CD14-positive monocyte (primary cell): ENCODE results near the gene GTPBP6. TPM values are rescaled to one million over a fixed set of nuclear protein-coding genes. Genes with fewer than 3 reads are reported as not detected.

Experiments
- DNase-seq, 3 donors: peaks; one replicate each; pipeline ENCODE4 v3.0.0-alpha.2; 2011 to 2022
- H2AFZ ChIP-seq: 2 replicates; pipeline ENCODE4 v1.6.0; 2012; ENCODE audit warnings: mild to moderate bottlenecking, low read depth, low read length, inconsistent platforms; ENCODE audit not compliant: insufficient read depth, poor library complexity, severe bottlenecking
- H3K27ac ChIP-seq, 2 donors: 1 replicate in 1 of 2; 2 replicates in 1 of 2; pipeline ENCODE4 v1.5.1; 2012 to 2013; ENCODE audit warnings: low read length in 2 of 2, control low read depth in 1 of 2, inconsistent platforms in 1 of 2, low read depth in 1 of 2, mild to moderate bottlenecking in 1 of 2
- H3K27me3 ChIP-seq, 2 donors: one replicate each; pipeline versions ENCODE4 v1.6.0 to v1.6.1; 2011 to 2013; ENCODE audit warnings: low read length in 2 of 2; ENCODE audit not compliant: control insufficient read depth in 2 of 2, insufficient read depth in 2 of 2
- H3K36me3 ChIP-seq, 2 donors: replicated peaks in 1 of 2; 1 replicate in 1 of 2; 2 replicates in 1 of 2; pipeline versions ENCODE4 v1.5.1 to v1.6.1; 2012 to 2013; ENCODE audit warnings: low read length in 2 of 2, control low read depth in 1 of 2, inconsistent platforms in 1 of 2, mild to moderate bottlenecking in 1 of 2; ENCODE audit not compliant: insufficient read depth in 2 of 2, control insufficient read depth in 1 of 2
- H3K4me1 ChIP-seq, 2 donors: 1 replicate in 1 of 2; 2 replicates in 1 of 2; pipeline versions ENCODE4 v1.5.1 to v1.6.1; 2012 to 2013; ENCODE audit warnings: low read length in 2 of 2, control low read depth in 1 of 2, inconsistent platforms in 1 of 2, mild to moderate bottlenecking in 1 of 2, moderate library complexity in 1 of 2; ENCODE audit not compliant: insufficient read depth in 2 of 2, control insufficient read depth in 1 of 2
- H3K4me2 ChIP-seq: replicated peaks from 2 replicates; pipeline ENCODE3; 2012; ENCODE audit warnings: low read length, moderate library complexity, mild to moderate bottlenecking; ENCODE audit not compliant: poor library complexity, severe bottlenecking; ENCODE audit errors: extremely low read depth
- H3K4me3 ChIP-seq, 3 experiments: fragments of 200-600 bp in 1 of 3; sonication (generic) in 1 of 3; replicated peaks in 1 of 3; 1 replicate in 2 of 3; 2 replicates in 1 of 3; pipeline ENCODE4 v1.5.1; 2011 to 2013; ENCODE audit warnings: low read length in 3 of 3, mild to moderate bottlenecking in 3 of 3, control low read depth in 2 of 3, low read depth in 2 of 3, inconsistent platforms in 1 of 3, moderate library complexity in 1 of 3
- H3K79me2 ChIP-seq: 2 replicates; pipeline ENCODE4 v1.6.0; 2012; ENCODE audit warnings: mild to moderate bottlenecking, control low read depth, inconsistent platforms, low read length, moderate library complexity; ENCODE audit not compliant: insufficient read depth
- H3K9ac ChIP-seq: 2 replicates; pipeline ENCODE4 v1.6.0; 2017; ENCODE audit warnings: low read length, mild to moderate bottlenecking; ENCODE audit not compliant: insufficient read depth, poor library complexity, severe bottlenecking
- H3K9me3 ChIP-seq, 2 donors: replicated peaks in 1 of 2; 1 replicate in 1 of 2; 2 replicates in 1 of 2; pipeline versions ENCODE4 v1.5.1 to v1.6.1; 2012 to 2013; ENCODE audit warnings: low read length in 2 of 2, control low read depth in 1 of 2; ENCODE audit not compliant: control insufficient read depth in 1 of 2, insufficient read depth in 1 of 2
- H4K20me1 ChIP-seq: 2 replicates; pipeline ENCODE4 v1.6.0; 2012; ENCODE audit warnings: mild to moderate bottlenecking, low read length, control low read depth, moderate library complexity; ENCODE audit not compliant: insufficient read depth
- H3K27ac Mint-ChIP-seq, 7 donors: one replicate each; pipeline ENCODE4 v1.8.0; 2020; ENCODE audit warnings: mild to moderate bottlenecking in 7 of 7, mixed read lengths in 7 of 7, moderate library complexity in 6 of 7, inconsistent platforms in 2 of 7
- H3K27me3 Mint-ChIP-seq, 3 donors: one replicate each; pipeline ENCODE4 v1.8.0; 2021 to 2022; ENCODE audit warnings: low read depth in 3 of 3, mild to moderate bottlenecking in 3 of 3, mixed read lengths in 3 of 3, moderate library complexity in 3 of 3, inconsistent platforms in 1 of 3
- H3K36me3 Mint-ChIP-seq, 2 donors: one replicate each; pipeline ENCODE4 v1.8.0; 2020; ENCODE audit warnings: mixed read lengths in 2 of 2, inconsistent platforms in 1 of 2, mild to moderate bottlenecking in 1 of 2
- H3K4me1 Mint-ChIP-seq: one replicate; pipeline ENCODE4 v1.8.0; 2020; ENCODE audit warnings: mild to moderate bottlenecking, mixed read lengths
- H3K4me3 Mint-ChIP-seq, 2 donors: one replicate each; pipeline ENCODE4 v1.8.0; 2020; ENCODE audit warnings: mild to moderate bottlenecking in 2 of 2, mixed read lengths in 2 of 2, moderate library complexity in 1 of 2
- H3K9me3 Mint-ChIP-seq, 7 donors: one replicate each; pipeline ENCODE4 v1.8.0; 2020 to 2022; ENCODE audit warnings: mixed read lengths in 7 of 7, mild to moderate bottlenecking in 6 of 7, moderate library complexity in 6 of 7, inconsistent platforms in 2 of 7
- WGBS: methylation state at CpG from one replicate; pipeline ENCODE4 v1.1.5; 2013; ENCODE audit warnings: missing lambda C conversion rate; ENCODE audit not compliant: insufficient coverage; 5-methylcytosine and 5-hydroxymethylcytosine counted together
- intact Hi-C, 2 donors: fragments of 100-400 bp; cut with micrococcal nuclease; formaldehyde crosslinking; loops; one replicate each; pipeline versions ENCODE4 v1.15.0 to v1.15.1; 2023
- polyA plus RNA-seq, 3 donors: library from polyadenylated mRNA; depleted of rRNA in 1 of 3; unstranded in 2 of 3; stranded (reverse) in 1 of 3; fragments of 300-500 nt in 2 of 3; fragments of >200 nt in 1 of 3; fragmentation: Illumina TruSeq in 2 of 3; gene quantifications; 1 replicate in 2 of 3; 2 replicates in 1 of 3; pipeline ENCODE4 v1.2.3, GENCODE V29; 2012 to 2021
- TF ChIP-seq, protein P1 (sequence below): fragments of 200-600 bp; IDR thresholded peaks from one replicate; pipeline ENCODE4 v1.8.0; 2022; ENCODE audit warnings: antibody characterized with exemption, mild to moderate bottlenecking

Gene GTPBP6
- polyA plus RNA-seq, 3 donors: 17.2 to 39.3 (median 27.0) TPM

DNA sequence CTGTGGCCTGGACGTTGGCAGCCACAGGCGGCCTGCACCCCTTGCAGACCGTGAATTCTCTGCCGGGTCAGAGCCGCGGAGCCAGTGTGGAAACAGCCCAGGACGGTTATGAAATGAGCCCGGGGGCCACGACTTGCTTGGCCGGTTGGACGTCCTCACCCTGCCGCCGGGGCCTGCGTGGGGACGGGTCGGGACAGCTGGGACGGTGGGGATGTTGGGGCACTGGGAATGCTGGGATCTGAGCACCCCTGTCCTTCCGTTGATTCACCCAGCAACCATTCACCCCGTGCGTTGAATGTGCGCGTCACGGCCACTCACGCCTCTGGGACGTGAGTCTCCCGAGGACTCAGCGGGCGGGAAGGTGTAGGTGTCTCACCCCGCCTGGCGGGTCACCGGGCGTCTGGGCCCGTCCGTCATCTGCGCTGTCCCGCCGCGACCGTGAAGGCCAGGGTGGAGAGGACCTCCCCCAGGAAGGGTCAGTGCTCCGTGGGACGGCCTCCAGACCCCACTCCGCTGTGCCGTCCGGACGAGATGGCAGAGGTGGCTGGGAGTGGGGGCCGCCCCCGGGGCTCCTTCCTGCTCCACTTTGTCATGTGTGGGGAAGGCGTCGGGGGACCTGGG lies 41.9 kb downstream of the GTPBP6 start:
- Mint-ChIP-seq H3K9me3 (no peaks in the 10 kb centered on the region), H3K4me1 (peaks cover 22% of the 10 kb centered on the region), H3K4me3 (peak overlapping the region; percentile 85 to 92), H3K27me3 (peaks cover 2 to 7% (median 4%) of the 10 kb centered on the region in 3 donors), H3K36me3 (no peaks in the 10 kb centered on the region), H3K27ac (peak overlapping the region; percentile 72 to 91 (median 84))
- Histone ChIP-seq H4K20me1 (no peaks in the 10 kb centered on the region), H3K4me1 (peaks cover 19 to 40% of the 10 kb centered on the region in 2 donors), H3K36me3 (no peaks in the 10 kb centered on the region), H3K9ac (peak overlapping the region; percentile 70), H3K4me3 (peak overlapping the region; percentile 77 to 98 (median 89)), H3K9me3 (no peaks in the 10 kb centered on the region), H3K27me3 (no peaks in the 10 kb centered on the region), H3K4me2 (peak overlapping the region; percentile 95), H3K79me2 (peaks cover 14% of the 10 kb centered on the region), H2AFZ (peak overlapping the region; percentile 74), H3K27ac (peak overlapping the region in 1 of 2 donors; percentile 69)
- TF ChIP-seq, protein P1, sequence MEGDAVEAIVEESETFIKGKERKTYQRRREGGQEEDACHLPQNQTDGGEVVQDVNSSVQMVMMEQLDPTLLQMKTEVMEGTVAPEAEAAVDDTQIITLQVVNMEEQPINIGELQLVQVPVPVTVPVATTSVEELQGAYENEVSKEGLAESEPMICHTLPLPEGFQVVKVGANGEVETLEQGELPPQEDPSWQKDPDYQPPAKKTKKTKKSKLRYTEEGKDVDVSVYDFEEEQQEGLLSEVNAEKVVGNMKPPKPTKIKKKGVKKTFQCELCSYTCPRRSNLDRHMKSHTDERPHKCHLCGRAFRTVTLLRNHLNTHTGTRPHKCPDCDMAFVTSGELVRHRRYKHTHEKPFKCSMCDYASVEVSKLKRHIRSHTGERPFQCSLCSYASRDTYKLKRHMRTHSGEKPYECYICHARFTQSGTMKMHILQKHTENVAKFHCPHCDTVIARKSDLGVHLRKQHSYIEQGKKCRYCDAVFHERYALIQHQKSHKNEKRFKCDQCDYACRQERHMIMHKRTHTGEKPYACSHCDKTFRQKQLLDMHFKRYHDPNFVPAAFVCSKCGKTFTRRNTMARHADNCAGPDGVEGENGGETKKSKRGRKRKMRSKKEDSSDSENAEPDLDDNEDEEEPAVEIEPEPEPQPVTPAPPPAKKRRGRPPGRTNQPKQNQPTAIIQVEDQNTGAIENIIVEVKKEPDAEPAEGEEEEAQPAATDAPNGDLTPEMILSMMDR: no peak
- DNase-seq: peak; percentile 28 to 42 (median 36)
- under 1% methylated on average over 41 of the region's 49 CpGs for WGBS
- intact Hi-C loops: loop anchor here (2.0 to 5.0 kb wide), 2 partner anchors 41 to 42 kb away; partner anchors contain the start of gene GTPBP6 (in 2 of the 2)

DNA sequence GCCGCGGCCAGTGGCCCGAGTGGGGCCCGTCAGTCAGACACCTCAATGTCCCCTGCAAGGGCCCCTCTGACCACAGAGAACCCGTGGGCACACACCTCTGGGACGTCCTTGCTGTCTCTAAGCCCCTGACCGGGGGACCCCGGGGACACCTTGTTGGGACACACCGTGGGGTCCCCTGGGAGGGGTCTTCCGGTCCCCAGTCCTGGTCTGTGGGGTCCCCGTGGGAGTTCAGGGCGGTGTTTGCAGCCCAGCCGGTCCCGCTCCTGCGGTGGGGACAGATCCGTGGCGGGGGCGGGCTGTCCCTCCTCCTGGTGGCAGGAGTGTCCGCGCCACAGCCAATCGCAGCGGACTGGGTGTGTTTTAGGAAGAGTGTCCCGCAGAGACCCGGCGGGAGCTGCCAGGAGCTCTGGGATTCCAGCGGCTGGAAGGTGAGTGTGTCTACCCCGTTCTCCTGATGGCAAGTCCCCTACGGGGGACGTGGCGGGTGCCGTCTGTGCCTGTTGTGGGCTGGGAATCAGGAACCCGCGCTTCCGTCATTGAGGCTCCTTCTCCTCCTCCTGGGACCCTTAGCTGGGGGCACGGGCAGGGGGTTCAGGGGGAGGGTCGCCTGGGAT lies 42.5 kb downstream of the GTPBP6 start:
- peaks cover 2 to 7% (median 4%) of the 10 kb centered on the region in 3 donors for H3K27me3 Mint-ChIP-seq
- Histone ChIP-seq H3K9ac (peak overlapping the region; percentile 70), H3K9me3 (no peaks in the 10 kb centered on the region), H4K20me1 (no peaks in the 10 kb centered on the region), H3K36me3 (no peaks in the 10 kb centered on the region), H3K4me3 (peak overlapping the region; percentile 77 to 98 (median 89)), H3K27me3 (no peaks in the 10 kb centered on the region), H3K4me1 (peaks cover 19 to 35% of the 10 kb centered on the region in 2 donors), H2AFZ (peak overlapping the region; percentile 74), H3K79me2 (peaks cover 14% of the 10 kb centered on the region), H3K4me2 (peak overlapping the region; percentile 95), H3K27ac (peak overlapping the region; percentile 67 to 69)
- under 1% methylated on average over 32 of the region's 36 CpGs for WGBS
- TF ChIP-seq, protein P1: peak; percentile 15
- peak overlapping the region; percentile 85 to 92 for H3K4me3 Mint-ChIP-seq
- peak; percentile 42 to 54 (median 47) for DNase-seq
- H3K36me3 Mint-ChIP-seq: no peaks in the 10 kb centered on the region
- peak overlapping the region; percentile 72 to 91 (median 84) for H3K27ac Mint-ChIP-seq
- intact Hi-C loops: loop anchor here (2.0 to 5.0 kb wide), 2 partner anchors 41 to 43 kb away; partner anchors contain the start of gene GTPBP6 (in 2 of the 2)
- no peaks in the 10 kb centered on the region for H3K9me3 Mint-ChIP-seq
- peaks cover 20% of the 10 kb centered on the region for H3K4me1 Mint-ChIP-seq
